ENCODE data around the gene KDF1. TPM values are rescaled to one million over a fixed set of nuclear protein-coding genes. Genes with fewer than 3 reads are reported as not detected.

KDF1 gene
- total RNA-seq, 1 donor from 2014 or later, result 10.3 TPM

DNA sequence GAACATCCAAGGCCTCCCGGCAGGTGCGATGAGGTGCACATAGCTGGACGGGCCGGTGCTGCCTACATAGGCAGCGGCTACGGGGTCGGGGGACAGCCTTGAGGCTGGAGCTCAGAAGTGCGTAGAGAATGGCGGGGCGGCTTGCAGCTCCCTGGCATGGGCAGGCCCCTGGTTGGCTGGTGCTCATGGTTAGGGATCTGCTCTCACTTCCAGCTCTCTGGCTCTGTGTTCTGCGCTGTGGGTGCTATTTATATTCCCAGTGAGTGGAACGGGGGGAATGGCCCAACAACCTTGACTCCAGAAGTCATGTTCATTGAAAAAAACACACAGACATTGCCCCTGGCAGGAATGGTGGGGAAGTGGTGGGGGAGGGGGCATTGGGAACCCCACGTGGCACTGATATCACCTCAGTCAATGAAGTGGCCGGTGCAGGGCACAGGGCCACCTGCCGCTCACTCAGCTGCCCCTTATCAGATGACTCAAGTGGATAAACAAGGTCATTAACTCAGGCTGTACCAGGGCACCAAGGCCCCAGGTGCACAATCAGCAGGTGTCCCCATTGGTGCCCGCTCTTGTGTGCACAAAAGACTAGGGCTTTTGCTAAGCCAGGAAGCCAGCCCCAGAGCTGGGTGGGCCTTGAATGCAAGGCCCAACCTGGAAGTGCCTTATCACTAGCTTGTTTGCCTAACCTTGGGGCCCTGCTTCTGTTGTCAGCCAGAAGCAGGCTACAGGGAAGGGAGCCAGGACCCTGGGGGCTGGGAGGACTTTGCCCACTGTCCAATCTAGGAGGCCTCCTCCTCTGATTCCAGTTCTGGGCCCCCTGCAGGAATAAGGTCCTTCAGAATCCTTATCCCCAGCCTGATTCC lies 46.3 kb downstream of the KDF1 start, which contains the start of gene NR0B2:
Gene NR0B2, minus strand, starts transcription at position 222 of the 866 bp plus-strand sequence. Its CDS starts 35 bp downstream, at position 187.
- no peak for DNase-seq (ENCODE audit: low read depth)
- TF ChIP-seq, protein P1, sequence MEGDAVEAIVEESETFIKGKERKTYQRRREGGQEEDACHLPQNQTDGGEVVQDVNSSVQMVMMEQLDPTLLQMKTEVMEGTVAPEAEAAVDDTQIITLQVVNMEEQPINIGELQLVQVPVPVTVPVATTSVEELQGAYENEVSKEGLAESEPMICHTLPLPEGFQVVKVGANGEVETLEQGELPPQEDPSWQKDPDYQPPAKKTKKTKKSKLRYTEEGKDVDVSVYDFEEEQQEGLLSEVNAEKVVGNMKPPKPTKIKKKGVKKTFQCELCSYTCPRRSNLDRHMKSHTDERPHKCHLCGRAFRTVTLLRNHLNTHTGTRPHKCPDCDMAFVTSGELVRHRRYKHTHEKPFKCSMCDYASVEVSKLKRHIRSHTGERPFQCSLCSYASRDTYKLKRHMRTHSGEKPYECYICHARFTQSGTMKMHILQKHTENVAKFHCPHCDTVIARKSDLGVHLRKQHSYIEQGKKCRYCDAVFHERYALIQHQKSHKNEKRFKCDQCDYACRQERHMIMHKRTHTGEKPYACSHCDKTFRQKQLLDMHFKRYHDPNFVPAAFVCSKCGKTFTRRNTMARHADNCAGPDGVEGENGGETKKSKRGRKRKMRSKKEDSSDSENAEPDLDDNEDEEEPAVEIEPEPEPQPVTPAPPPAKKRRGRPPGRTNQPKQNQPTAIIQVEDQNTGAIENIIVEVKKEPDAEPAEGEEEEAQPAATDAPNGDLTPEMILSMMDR (IDR thresholded peaks at IDR 0.05; ENCODE audit: insufficient read depth, low read length, poor library complexity, severe bottlenecking), result no peak
- Histone ChIP-seq H3K36me3 (ENCODE audit: control insufficient read depth, insufficient read depth, low read length) (no peaks in the 10 kb centered on the region), H3K4me3 (ENCODE audit: low read depth, low read length) (no peak within 1 kb of the TSS), H3K27me3 (ENCODE audit: control insufficient read depth, insufficient read depth, low read length) (no peaks in the 10 kb centered on the region)

DNA sequence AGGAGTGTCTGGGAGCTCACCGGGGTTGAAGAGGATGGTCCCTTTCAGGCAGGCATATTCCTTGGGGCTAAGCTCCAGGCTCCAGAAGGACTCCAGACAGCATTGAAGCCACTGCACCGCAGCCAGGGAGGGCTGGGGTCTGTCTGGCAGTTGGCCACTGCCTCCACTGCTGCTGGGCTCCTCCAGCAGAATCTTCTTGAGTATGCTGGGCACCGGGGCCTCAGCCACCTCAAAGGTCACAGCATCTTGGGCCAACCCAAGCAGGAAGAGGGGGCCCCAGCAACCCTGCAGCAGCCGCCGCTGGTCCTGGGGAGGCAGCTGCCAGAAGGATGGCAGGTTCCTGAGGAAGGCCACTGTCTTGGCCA lies 46.9 kb downstream of the KDF1 start:
- TF ChIP-seq, protein P1 (IDR thresholded peaks at IDR 0.05; ENCODE audit: insufficient read depth, low read length, poor library complexity, severe bottlenecking), result no peak
- DNase-seq (ENCODE audit: low read depth), result no peak
- Histone ChIP-seq H3K4me3 (ENCODE audit: low read depth, low read length) (no peak overlapping the region), H3K36me3 (ENCODE audit: control insufficient read depth, insufficient read depth, low read length) (no peaks in the 10 kb centered on the region), H3K27me3 (ENCODE audit: control insufficient read depth, insufficient read depth, low read length) (no peaks in the 10 kb centered on the region)

DNA sequence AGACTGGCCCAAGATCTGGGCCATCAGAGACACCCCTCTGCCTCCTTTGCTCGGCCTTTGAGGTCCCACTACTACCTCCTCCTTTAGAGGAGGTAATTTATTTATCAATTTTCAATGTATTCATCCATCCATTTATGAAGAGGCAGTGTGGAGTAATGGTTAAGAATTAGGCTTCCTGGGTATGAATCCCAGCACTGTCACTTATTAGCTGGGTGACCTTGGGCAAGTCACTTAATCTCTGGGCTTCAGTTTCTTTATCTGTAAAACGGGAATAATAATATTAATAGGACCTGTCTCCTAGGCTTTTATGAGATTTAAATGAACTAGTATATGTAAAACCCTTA lies 48.1 kb downstream of the KDF1 start:
- no peak overlapping the region for H3K4me3 ChIP-seq (ENCODE audit: low read depth, low read length)
- H3K27me3 ChIP-seq (ENCODE audit: control insufficient read depth, insufficient read depth, low read length), result no peaks in the 10 kb centered on the region
- no peak for DNase-seq (ENCODE audit: low read depth)
- TF ChIP-seq, protein P1 (IDR thresholded peaks at IDR 0.05; ENCODE audit: insufficient read depth, low read length, poor library complexity, severe bottlenecking), result no peak
- no peaks in the 10 kb centered on the region for H3K36me3 ChIP-seq (ENCODE audit: control insufficient read depth, insufficient read depth, low read length)

DNA sequence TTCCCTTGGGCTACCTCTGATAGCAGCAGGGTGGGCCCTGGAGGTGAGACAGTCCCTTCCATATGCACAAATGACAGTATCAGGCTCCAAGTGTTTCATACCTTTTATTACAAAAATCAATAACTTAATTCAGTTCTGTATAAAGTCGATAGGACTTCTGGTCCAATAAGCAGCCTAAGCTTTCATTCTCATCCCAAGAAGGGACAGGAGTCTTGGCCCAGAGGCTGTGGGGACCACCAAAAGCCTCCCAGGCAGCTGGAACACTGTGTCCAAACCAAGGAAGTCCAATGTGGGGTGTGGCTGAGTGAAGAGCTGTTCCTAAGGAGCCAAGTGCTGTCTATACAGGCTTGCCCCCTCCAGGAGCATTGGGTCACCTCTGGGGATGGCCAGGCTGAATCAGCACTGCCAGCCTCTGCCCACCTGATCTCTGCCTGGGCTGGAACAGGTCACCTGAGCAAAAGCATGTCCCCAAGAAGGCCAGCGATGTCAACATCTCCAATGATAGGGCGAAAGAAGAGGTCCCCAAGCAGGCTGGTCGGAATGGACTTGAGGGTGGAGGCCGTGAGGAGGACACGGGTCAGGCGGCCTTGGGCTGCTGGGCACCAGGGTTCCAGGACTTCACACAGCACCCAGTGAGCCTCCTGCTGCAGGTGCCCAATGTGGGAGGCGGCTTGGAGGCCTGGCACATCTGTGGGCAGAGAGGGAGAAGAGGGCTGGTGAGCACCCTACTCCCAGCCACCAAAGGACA lies 48.7 kb downstream of the KDF1 start:
- Histone ChIP-seq H3K27me3 (ENCODE audit: control insufficient read depth, insufficient read depth, low read length) (no peaks in the 10 kb centered on the region), H3K36me3 (ENCODE audit: control insufficient read depth, insufficient read depth, low read length) (no peaks in the 10 kb centered on the region), H3K4me3 (ENCODE audit: low read depth, low read length) (no peak overlapping the region)
- TF ChIP-seq, protein P1 (IDR thresholded peaks at IDR 0.05; ENCODE audit: insufficient read depth, low read length, poor library complexity, severe bottlenecking), result no peak
- no peak for DNase-seq (ENCODE audit: low read depth)

DNA sequence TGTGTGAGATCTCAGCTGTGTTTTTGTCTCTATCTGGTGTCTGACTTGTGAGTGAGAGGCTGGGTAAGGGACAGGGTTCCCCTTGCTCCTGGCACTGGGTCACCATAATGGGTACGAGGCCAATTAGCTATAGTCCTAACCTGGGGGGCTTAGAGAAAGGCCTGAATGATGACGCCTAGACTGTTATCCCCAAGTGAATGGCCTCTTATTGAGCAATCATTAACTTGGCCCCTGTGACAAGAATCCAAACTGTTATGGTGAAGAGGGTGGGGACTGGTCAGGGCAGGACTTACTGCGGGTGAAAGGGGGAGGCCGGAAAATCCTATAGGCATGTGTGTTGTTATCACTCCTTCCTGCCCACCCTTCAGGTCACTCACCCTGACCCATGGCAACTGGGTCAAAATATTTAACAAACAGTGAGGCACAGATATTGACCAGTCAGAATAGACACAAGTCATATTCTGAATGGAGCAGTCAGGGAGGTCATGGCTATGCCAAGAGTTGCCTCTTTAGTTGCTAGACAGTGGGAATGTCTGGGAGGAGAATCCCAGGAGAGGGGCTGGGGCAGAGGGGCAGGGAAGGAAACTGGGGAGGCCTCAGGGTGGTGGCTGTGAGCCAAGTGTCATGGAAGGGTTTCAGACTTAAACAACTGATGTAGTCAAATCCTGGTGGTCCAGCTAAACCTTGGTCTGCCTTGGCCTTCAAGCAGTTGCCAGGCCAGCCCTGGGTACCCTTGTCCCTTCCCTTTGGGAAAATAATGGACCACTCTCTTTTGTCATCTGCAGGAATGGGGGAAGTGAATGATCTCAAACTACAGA lies 49.7 kb downstream of the KDF1 start:
- no peaks in the 10 kb centered on the region for H3K27me3 ChIP-seq (ENCODE audit: control insufficient read depth, insufficient read depth, low read length)
- no peaks in the 10 kb centered on the region for H3K36me3 ChIP-seq (ENCODE audit: control insufficient read depth, insufficient read depth, low read length)
- H3K4me3 ChIP-seq (ENCODE audit: low read depth, low read length), result no peak overlapping the region
- TF ChIP-seq, protein P1 (IDR thresholded peaks at IDR 0.05; ENCODE audit: insufficient read depth, low read length, poor library complexity, severe bottlenecking), result no peak
- no peak for DNase-seq (ENCODE audit: low read depth)

Data from kidney epithelial cell (primary cell).